GM12864 (cell line): ENCODE results near the gene IGDCC3.
"Not testable (repeated sequence)": the region's sequence is repeated elsewhere in the genome, so short reads cannot be mapped to it uniquely, and the experiment has no call there.

Experiments
- DNase-seq: peaks from one replicate; pipeline ENCODE4 v3.0.0-alpha.2; 2011; ENCODE audit warnings: low read depth
- H3K4me3 ChIP-seq: 2 replicates; pipeline ENCODE4 v1.5.1; 2011; ENCODE audit warnings: mild to moderate bottlenecking, low read depth, low read length, control low read depth
- TF ChIP-seq, protein P1 (sequence below): IDR thresholded peaks from 2 replicates; pipeline ENCODE4 v1.5.1; 2011; ENCODE audit warnings: low read depth, mild to moderate bottlenecking, moderate library complexity, low read length, control low read depth, inconsistent platforms; ENCODE audit errors: missing control alignments

Gene IGDCC3

DNA sequence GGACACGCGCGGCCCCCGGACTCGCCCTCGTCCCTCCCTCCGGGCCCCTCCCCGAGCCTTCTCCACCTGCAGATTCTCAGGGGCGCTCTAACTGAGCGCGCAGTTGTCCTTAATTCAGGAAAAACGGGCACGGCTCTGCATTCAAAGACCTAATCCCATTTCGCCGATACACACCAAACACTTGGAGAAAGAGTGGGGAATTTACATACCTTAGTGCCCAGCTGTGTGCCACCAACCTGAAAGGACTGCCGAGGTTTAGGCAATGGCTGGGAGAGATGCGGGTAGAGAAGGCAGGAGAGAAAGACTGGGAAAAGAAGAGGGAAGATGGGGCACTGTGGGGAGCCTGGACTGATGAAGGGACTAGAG, 21.8 kb downstream of the IGDCC3 start:
- TF ChIP-seq, protein P1, sequence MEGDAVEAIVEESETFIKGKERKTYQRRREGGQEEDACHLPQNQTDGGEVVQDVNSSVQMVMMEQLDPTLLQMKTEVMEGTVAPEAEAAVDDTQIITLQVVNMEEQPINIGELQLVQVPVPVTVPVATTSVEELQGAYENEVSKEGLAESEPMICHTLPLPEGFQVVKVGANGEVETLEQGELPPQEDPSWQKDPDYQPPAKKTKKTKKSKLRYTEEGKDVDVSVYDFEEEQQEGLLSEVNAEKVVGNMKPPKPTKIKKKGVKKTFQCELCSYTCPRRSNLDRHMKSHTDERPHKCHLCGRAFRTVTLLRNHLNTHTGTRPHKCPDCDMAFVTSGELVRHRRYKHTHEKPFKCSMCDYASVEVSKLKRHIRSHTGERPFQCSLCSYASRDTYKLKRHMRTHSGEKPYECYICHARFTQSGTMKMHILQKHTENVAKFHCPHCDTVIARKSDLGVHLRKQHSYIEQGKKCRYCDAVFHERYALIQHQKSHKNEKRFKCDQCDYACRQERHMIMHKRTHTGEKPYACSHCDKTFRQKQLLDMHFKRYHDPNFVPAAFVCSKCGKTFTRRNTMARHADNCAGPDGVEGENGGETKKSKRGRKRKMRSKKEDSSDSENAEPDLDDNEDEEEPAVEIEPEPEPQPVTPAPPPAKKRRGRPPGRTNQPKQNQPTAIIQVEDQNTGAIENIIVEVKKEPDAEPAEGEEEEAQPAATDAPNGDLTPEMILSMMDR: no peak
- no peak for DNase-seq
- H3K4me3 ChIP-seq: no peak overlapping the region

DNA sequence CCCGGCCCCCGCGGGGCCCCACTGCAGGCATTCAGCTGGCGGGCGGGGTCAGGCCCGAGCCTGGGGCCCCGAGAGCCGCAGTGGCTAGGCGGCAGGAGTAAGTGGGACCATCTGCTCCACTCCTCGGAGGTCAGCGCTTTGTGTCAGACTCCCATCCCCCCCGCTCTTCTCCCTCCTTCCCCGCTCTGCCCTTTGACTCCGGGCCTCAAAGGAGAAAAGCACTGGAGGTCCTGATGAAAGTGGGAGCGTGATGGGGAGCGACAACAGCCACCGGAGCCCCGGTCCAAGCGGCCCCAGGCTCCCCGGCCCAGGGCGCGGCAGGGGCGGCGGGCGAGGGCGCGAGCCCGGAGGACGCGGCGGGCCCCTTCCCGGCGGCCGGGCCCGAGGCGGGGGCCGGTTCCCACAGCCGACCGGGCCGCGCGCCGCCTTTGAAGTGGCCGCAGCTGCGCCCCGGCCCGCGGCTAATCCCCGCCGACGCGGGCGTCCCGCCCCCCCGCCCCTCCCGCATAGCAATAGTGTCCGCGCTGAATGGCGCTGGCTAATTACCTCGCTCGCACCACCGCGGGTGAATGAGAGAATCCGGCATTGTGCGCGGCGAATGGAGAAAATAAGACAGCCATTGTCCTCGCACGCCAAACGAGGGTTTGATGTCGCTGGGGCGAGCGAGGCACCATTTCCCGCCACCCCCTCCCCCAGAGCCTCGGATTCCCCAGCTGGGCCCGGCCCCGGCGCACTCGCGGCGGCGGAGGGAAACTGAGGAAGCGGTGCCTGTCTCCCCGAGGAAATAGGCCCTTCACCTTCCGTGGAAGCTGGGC, 22.4 kb downstream of the IGDCC3 start:
- DNase-seq: no peak

DNA sequence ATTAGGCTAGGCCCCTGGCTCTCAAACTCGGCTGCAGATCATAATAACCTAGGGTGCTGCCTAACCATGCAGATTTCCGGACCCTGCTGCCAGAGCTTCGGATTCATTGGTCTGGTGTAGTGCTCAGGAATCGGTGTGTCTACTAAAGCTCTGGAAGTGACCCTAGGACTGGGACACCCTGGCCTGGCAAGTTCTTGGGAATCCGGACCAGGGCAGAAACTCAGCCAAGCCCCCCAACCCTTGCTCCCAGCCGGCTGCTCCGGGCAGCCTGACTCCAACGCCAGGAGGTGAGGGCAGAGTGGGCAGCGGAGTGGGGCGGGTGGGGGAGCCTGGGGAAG, 23.0 kb downstream of the IGDCC3 start:
- no peak for DNase-seq
- H3K4me3 ChIP-seq: no peak overlapping the region
- TF ChIP-seq, protein P1: no peak

More for the DNA sequence above, 22.4 kb downstream of the IGDCC3 start:
- no peak overlapping the region for H3K4me3 ChIP-seq
- TF ChIP-seq, protein P1: no peak

DNA sequence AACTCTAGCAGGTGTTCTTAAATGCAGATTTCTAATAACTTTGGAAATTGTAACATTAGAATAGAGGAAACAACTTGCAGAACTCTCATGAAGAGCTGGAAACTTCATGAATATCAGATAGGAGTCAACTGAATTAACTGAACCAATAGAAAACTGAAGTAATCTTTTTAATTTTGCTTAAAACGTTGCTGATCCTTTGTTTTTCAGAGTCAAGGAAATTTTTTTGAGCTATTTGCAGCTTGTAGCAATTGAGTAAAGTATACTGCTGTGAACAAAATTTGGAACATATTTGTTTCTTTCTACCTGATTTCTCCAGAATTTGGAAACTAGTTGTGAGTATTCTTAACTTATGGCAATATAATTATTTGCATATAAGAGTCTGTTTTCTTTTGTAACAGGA, 25.8 kb downstream of the IGDCC3 start:
- DNase-seq, H3K4me3 ChIP-seq: not testable (repeated sequence)

DNA sequence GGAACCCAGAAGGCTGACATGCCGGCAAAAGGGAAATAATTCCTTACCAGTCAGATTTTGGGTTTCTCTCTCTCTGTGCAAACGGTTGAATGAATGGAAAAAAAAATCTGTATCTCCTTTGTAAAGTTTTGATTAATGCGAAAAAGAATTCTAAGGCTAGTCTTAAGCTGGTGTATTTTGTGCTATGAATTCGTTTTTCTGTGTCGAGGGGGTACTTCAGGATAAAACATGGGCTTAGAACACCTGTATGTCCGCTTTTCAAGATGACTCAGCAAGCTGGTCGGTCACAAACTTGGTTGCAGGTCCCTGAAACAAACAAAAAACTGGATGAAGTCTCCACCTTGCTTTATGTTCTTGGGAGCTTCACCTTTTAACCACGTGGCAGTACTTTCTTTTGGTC, 28.5 kb downstream of the IGDCC3 start:
- TF ChIP-seq, protein P1: no peak
- no peak for DNase-seq
- H3K4me3 ChIP-seq: no peak overlapping the region

DNA sequence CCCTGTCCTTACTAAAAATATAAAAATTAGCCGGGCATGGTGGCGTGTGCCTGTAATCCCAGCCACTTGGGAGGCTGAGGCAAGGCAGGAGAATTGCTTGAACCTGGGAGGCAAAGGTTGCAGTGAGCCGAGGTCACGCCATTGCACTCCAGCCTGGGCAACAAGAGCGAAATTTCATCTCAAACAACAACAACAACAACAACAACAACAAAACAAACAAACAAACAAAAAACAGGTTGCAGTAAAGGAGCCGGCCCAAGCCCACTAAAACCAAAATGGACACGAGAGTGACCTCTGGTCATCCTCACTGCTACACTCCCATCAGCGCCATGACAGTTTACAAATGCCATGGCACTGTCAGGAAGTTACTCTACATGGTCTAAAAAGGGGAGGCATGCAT, 30.0 kb downstream of the IGDCC3 start:
- not testable (repeated sequence) for DNase-seq, H3K4me3 ChIP-seq

DNA sequence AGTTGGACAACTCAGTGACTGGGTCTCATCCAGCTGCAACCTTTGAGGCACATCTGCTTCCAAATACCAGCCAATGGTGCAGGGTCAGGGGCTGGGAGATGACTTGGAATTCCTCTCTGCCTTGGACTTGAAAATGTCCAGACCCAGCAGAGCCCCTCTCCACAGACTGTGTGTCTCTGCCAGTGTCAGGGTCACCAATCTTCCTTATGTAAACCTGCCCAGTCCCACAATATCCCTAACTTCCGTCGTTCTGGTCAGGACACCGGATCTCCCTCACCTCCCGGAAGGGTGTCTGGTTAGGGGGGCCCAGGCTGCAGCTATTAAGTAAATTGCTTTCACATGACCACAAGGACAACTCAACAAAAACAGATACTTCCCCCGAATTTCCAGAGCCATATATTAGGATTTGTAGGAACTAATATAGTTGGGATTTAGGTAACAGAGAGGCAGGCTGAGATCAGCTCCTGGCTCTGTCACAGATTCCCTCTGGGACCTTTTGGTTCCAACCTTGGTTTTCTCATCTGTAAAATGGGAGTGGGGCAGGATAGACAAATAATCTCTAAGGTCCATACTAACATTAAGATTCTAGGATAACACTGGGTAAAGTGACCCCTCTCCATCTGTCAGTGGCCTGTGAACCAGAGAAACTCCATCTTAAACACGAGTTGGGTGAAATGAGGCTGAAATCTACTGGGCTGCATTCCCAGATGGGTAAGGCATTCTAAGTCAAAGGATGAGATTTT, 30.8 kb downstream of the IGDCC3 start:
- H3K4me3 ChIP-seq: no peak overlapping the region
- DNase-seq: no peak
- TF ChIP-seq, protein P1: no peak

DNA sequence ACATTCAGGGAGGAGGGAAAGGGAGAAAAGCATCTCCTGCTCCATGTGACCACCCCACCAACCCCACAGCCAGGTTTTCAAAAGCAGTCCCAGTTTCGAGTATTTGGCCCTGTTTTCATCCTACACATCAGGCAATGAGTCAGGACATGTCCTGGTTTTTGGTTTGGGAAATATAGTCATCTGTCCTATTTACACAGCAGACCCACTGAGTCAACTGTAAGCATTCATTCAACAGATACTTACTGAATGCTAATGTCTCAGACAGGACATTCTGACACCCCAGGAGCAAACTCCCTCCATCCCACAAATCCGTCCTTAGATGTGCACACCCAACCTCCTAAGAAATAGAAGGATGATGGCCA, 32.9 kb downstream of the IGDCC3 start:
- TF ChIP-seq, protein P1: no peak

More for the DNA sequence above, 32.9 kb downstream of the IGDCC3 start:
- no peak for DNase-seq
- H3K4me3 ChIP-seq: no peak overlapping the region
